ENCODE measurements around the gene FLNC.

DNA sequence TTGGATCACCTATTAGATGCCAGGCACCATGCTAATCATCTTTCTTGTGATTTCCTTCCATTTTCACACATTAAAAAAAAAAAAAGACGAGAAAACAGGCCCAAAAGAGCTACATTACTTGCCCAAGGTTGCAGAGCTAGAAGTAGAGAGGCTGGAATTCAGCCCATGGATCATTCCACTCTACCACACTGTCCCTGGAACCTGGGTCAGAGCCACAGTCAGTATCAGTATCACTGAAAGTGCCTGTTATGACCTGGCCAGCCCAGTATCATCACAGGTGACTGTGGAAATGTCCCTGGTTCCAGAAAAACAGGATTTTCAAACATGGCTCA is 3.3 kb upstream of the FLNC start:
- TF ChIP-seq CREM (CRISPR knock-in tag; IDR thresholded peaks at IDR 0.05), result no peak
- TF ChIP-seq ZBTB43 (CRISPR knock-in tag; IDR thresholded peaks at IDR 0.05), result no peak

Measured in WTC11 (cell line).